Measurements from ENCODE around the gene VGF.

VGF gene

DNA sequence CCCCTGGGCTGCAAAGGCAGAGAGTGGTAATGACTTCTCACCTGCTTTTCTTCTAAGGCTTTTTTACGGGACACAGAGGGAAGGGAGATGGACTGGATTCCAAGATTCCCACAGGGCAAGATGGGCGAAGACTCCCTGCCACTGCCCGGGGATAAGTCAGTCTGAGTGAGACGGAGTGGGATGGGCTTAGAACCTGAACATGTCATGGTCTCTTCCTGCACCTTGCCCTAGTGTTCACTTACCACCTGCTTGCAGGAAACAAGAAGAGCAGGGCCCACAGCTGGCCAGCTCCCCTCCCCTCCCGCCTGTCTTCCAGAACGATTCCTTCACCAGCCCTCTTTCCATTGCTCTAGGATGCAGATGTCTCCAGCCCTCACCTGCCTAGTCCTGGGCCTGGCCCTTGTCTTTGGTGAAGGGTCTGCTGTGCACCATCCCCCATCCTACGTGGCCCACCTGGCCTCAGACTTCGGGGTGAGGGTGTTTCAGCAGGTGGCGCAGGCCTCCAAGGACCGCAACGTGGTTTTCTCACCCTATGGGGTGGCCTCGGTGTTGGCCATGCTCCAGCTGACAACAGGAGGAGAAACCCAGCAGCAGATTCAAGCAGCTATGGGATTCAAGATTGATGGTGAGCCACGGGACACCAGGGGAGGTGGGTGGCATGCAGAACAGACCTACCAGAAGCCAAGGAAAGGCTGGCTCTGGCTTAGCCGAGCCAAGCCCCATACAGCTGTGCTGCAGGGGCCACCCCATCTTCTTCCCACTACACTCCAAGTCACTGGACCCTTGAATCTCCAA, 37.1 kb downstream of the VGF start:
- Histone ChIP-seq H3K27ac (no peak overlapping the region), H3K4me3 (no peak overlapping the region), H3K9ac (ENCODE audit: insufficient read length) (no peak overlapping the region), H3K36me3 (ENCODE audit: insufficient read depth, low read length) (no peaks in the 10 kb centered on the region), H3K9me3 (ENCODE audit: low read depth, low read length) (no peaks in the 10 kb centered on the region)
- TF ChIP-seq FOXP2 (optimal IDR thresholded peaks at IDR 0.05; ENCODE audit: control extremely low read depth, extremely low read length, insufficient read depth) (no peak), EZH2 (IDR thresholded peaks at IDR 0.05) (no peak), POLR2AphosphoS5 (IDR thresholded peaks at IDR 0.05; ENCODE audit: borderline replicate concordance, low read depth, low read length) (no peak)
- DNase-seq (ENCODE audit: low read depth, low spot score) = no peak

DNA sequence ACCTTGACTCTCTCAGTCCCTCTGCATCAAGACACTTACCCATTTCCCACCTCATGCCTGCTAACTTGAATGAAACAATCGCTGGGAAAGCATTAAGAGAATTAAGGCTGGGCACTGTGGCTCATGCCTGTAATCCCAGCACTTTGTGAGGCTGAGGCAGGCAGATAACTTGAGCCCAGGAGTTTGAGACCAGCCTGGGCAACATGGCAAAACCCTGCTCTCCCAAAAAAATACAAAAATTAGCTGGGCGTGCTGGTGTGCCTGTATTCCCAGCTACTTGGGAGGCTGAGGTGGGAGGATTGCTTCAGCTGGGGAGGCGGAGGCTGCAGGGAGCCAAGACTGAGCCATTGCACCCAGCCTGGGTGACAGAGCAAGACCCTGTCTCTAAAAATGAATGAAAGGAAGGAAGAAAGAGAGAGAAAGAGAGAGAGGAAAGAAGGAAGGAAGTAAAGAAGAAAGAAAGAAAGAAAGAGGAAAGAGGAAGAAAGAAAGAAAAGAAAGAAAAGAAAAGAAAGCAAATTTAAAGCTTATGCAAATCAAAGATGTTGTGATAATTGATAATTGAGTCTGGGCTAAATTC, 37.8 kb downstream of the VGF start:
- no peaks in the 10 kb centered on the region for H3K9me3 ChIP-seq (ENCODE audit: low read depth, low read length)
- no peaks in the 10 kb centered on the region for H3K36me3 ChIP-seq (ENCODE audit: insufficient read depth, low read length)
- H3K4me3 ChIP-seq = no peak overlapping the region
- no peak overlapping the region for H3K27ac ChIP-seq
- H3K9ac ChIP-seq (ENCODE audit: insufficient read length) = no peak overlapping the region
- TF ChIP-seq FOXP2 (optimal IDR thresholded peaks at IDR 0.05; ENCODE audit: control extremely low read depth, extremely low read length, insufficient read depth) (no peak), POLR2AphosphoS5 (IDR thresholded peaks at IDR 0.05; ENCODE audit: borderline replicate concordance, low read depth, low read length) (no peak), EZH2 (IDR thresholded peaks at IDR 0.05) (no peak)
- DNase-seq (ENCODE audit: low read depth, low spot score) = no peak

DNA sequence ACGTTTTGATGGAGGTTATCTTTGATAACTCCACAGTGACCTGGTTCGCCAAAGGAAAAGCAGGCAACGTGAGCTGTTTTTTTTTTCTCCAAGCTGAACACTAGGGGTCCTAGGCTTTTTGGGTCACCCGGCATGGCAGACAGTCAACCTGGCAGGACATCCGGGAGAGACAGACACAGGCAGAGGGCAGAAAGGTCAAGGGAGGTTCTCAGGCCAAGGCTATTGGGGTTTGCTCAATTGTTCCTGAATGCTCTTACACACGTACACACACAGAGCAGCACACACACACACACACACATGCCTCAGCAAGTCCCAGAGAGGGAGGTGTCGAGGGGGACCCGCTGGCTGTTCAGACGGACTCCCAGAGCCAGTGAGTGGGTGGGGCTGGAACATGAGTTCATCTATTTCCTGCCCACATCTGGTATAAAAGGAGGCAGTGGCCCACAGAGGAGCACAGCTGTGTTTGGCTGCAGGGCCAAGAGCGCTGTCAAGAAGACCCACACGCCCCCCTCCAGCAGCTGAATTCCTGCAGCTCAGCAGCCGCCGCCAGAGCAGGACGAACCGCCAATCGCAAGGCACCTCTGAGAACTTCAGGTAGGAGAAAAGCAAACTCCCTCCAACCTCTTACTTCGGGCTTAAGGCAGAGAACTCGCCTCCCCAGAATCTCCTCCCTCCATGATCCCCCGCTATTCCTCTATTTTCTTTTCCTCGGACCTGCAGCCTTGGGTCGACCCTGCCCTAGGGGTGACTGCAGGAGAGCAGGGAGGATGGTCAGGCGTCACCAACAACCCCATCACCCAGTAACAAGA, 38.5 kb downstream of the VGF start, which contains the start of gene SERPINE1:
SERPINE1 (plus strand) TSS at position 454 of the 809 bp plus-strand sequence. CDS start 1,290 bp downstream, outside the sequence.
- no peak within 1 kb of the TSS for H3K27ac ChIP-seq
- no peak for DNase-seq (ENCODE audit: low read depth, low spot score)
- H3K9ac ChIP-seq (ENCODE audit: insufficient read length) = no peak within 1 kb of the TSS
- H3K36me3 ChIP-seq (ENCODE audit: insufficient read depth, low read length) = no peaks in the 10 kb centered on the region
- no peak within 1 kb of the TSS; the same call in 1 of the 2 replicates for H3K4me3 ChIP-seq
- TF ChIP-seq POLR2AphosphoS5 (IDR thresholded peaks at IDR 0.05; ENCODE audit: borderline replicate concordance, low read depth, low read length) (no peak), EZH2 (IDR thresholded peaks at IDR 0.05) (no peak), FOXP2 (optimal IDR thresholded peaks at IDR 0.05; ENCODE audit: control extremely low read depth, extremely low read length, insufficient read depth) (no peak)
- no peaks in the 10 kb centered on the region for H3K9me3 ChIP-seq (ENCODE audit: low read depth, low read length)

DNA sequence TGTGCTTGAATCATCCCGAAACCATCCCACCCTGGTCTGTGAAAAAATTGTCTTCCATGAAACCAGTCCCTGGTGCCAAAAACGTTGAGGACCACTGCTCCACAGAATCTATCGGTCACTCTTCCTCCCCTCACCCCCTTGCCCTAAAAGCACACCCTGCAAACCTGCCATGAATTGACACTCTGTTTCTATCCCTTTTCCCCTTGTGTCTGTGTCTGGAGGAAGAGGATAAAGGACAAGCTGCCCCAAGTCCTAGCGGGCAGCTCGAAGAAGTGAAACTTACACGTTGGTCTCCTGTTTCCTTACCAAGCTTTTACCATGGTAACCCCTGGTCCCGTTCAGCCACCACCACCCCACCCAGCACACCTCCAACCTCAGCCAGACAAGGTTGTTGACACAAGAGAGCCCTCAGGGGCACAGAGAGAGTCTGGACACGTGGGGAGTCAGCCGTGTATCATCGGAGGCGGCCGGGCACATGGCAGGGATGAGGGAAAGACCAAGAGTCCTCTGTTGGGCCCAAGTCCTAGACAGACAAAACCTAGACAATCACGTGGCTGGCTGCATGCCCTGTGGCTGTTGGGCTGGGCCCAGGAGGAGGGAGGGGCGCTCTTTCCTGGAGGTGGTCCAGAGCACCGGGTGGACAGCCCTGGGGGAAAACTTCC, 39.2 kb downstream of the VGF start:
- H3K36me3 ChIP-seq (ENCODE audit: insufficient read depth, low read length) = no peaks in the 10 kb centered on the region
- no peak for TF ChIP-seq POLR2AphosphoS5 (IDR thresholded peaks at IDR 0.05; ENCODE audit: borderline replicate concordance, low read depth, low read length)
- TF ChIP-seq EZH2 (IDR thresholded peaks at IDR 0.05) = no peak
- TF ChIP-seq FOXP2 (optimal IDR thresholded peaks at IDR 0.05; ENCODE audit: control extremely low read depth, extremely low read length, insufficient read depth) = no peak
- no peak for DNase-seq (ENCODE audit: low read depth, low spot score)
- no peak overlapping the region for H3K27ac ChIP-seq
- H3K4me3 ChIP-seq = no peak overlapping the region
- no peak overlapping the region for H3K9ac ChIP-seq (ENCODE audit: insufficient read length)
- H3K9me3 ChIP-seq (ENCODE audit: low read depth, low read length) = no peaks in the 10 kb centered on the region

DNA sequence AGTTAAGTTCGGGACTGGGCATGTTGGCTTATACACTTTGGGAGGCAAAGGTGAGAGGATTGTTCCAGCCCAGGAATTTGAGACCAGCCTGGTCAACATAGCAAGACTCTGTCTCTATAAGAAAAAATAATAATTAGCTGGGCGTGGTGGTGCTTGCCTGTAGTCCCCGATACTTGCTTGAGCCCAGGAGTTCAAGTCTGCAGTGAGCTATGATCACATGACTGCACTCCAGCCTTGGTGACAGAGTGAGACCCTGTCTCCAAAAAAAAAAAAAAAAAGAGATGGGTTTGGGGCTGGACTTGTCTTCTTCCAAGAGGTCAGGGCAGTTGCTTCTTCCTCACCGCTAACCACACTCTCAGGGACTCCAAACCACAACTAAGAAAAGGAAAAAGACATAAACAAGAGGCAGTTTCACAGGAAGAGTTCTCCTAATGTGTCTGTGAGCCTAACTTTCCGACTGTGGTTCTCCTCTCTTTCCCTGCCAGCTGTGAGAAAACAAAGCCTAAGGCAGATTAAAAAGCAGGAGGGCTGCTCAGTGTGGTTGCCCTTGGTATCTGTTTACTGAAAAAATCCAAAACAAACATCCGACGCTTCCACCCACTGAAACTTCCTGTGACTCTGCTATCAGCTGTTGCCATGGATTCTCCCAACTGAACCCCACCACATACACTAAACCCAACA, 40.9 kb downstream of the VGF start:
- Histone ChIP-seq H3K27ac (no peak overlapping the region), H3K9ac (ENCODE audit: insufficient read length) (no peak overlapping the region), H3K4me3 (no peak overlapping the region), H3K9me3 (ENCODE audit: low read depth, low read length) (no peaks in the 10 kb centered on the region), H3K36me3 (ENCODE audit: insufficient read depth, low read length) (no peaks in the 10 kb centered on the region)
- peak; percentile 50 for TF ChIP-seq FOXP2 (optimal IDR thresholded peaks at IDR 0.05; ENCODE audit: control extremely low read depth, extremely low read length, insufficient read depth)
- TF ChIP-seq EZH2 (IDR thresholded peaks at IDR 0.05) = no peak
- DNase-seq (ENCODE audit: low read depth, low spot score) = no peak

DNA sequence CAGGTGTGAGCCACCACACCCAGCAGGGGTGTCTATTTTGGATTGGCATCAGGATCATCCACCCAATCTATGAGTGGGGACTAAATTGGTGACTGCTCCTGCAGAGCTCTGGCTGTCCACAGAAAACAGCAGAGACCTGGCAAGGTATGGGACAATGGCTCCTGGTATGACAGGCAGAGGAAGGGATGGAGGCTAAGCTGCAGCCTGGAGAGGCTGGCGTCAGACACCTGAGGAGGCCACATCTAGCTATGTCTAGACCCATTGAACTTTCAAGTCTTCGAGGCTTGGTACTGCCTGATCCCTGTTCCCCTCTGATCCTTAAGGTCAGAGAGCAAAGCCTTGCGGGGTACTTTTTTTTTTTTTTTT, 41.7 kb downstream of the VGF start:
- Histone ChIP-seq H3K9ac (ENCODE audit: insufficient read length) (no peak overlapping the region), H3K27ac (no peak overlapping the region), H3K4me3 (no peak overlapping the region), H3K9me3 (ENCODE audit: low read depth, low read length) (no peaks in the 10 kb centered on the region), H3K36me3 (ENCODE audit: insufficient read depth, low read length) (no peaks in the 10 kb centered on the region)
- DNase-seq (ENCODE audit: low read depth, low spot score) = no peak
- no peak for TF ChIP-seq EZH2 (IDR thresholded peaks at IDR 0.05)
- no peak for TF ChIP-seq FOXP2 (optimal IDR thresholded peaks at IDR 0.05; ENCODE audit: control extremely low read depth, extremely low read length, insufficient read depth)
- no peak for TF ChIP-seq POLR2AphosphoS5 (IDR thresholded peaks at IDR 0.05; ENCODE audit: borderline replicate concordance, low read depth, low read length)

DNA sequence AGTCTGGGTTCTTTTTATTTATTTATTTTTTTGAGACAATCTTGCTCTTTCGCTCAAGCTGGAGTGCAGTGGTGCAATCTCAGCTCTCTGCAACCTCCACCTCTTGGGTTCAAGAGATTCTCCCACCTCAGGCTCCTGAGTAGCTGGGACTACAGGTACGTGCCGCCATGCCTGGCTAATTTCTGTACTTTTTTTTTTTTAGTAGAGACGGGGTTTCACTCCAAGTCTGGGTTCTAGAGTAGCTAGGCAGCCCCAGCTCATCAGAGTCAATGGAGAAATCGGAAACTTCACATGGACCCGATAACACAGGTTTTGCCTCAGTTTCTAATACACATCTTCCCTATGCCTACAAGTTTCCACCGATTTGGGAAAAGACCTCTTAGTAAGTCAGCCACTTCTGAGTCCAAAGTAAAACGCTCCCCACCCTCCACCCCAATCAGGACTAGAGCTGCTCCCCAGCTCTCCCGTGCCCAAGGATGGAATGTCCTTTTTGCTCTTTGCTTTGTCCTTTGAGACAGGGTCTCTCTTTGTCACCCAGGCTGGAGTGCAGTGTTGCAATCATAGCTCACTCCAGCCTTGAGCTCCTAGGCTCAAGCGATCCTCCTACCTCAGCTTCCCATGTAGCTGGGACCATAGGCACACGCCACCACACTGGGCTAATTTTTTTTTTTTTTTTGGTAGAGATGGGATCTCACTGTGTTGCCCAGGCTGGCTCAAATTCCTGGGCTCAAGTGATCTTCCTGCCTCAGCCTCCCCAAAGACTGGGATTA, 42.3 kb downstream of the VGF start:
- Histone ChIP-seq H3K36me3 (ENCODE audit: insufficient read depth, low read length) (no peaks in the 10 kb centered on the region), H3K4me3 (no peak overlapping the region), H3K27ac (no peak overlapping the region), H3K9me3 (ENCODE audit: low read depth, low read length) (no peaks in the 10 kb centered on the region), H3K9ac (ENCODE audit: insufficient read length) (no peak overlapping the region)
- TF ChIP-seq FOXP2 (optimal IDR thresholded peaks at IDR 0.05; ENCODE audit: control extremely low read depth, extremely low read length, insufficient read depth) (no peak), EZH2 (IDR thresholded peaks at IDR 0.05) (no peak), POLR2AphosphoS5 (IDR thresholded peaks at IDR 0.05; ENCODE audit: borderline replicate concordance, low read depth, low read length) (no peak)
- DNase-seq (ENCODE audit: low read depth, low spot score) = no peak

Measured in SK-N-MC (cell line).